ENCODE data around the gene MAML3.

Gene MAML3

GRCh38 chr4:140123666-140124377, 30.2 kb downstream of the MAML3 start:
- no peak for FAIRE-seq

- FAIRE-seq = no peak
These were observed 31.1 kb downstream of the MAML3 start for GRCh38 chr4:140122891-140123290.

GRCh38 chr4:140121646-140122045, 32.3 kb downstream of the MAML3 start:
- no peak for FAIRE-seq

DNA sequence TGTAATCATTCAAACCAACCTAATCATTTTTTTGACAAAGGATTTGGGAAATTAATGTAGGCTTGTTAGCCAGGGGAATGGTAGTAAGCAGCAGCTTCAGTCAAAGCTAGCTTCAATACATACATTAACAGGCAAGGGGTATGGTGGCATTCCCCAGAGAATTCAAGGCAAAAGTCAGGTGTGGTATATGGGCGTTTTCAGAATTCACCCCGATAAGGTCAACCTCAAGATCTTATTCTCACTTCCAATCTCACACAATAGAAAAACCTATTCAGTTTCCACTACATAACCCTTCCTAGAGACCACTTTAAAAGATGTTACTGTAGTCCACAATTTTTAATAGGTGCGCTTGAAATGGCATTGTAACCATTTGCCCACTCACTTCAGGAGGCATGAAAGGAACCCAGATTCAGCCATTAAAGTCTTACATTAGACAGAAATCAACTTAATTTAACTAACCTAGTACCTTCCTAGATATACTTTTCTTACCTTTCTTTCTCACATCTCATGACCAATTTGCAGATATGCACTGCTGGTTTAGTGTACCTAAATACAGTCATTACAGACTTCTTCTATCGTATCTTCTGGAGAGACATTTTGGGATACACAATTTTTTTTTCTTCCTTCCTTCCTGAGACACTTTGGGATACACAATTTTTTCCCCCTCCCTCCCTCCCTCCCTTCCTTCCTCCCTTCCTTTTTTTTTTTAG, 34.9 kb downstream of the MAML3 start:
- no peak for FAIRE-seq

- FAIRE-seq = no peak
These were observed 36.0 kb downstream of the MAML3 start for GRCh38 chr4:140117947-140118346.

- no peak for FAIRE-seq
These were observed 37.4 kb downstream of the MAML3 start for GRCh38 chr4:140116442-140117104.

GRCh38 chr4:140115140-140115539, 38.8 kb downstream of the MAML3 start:
- FAIRE-seq = no peak

DNA sequence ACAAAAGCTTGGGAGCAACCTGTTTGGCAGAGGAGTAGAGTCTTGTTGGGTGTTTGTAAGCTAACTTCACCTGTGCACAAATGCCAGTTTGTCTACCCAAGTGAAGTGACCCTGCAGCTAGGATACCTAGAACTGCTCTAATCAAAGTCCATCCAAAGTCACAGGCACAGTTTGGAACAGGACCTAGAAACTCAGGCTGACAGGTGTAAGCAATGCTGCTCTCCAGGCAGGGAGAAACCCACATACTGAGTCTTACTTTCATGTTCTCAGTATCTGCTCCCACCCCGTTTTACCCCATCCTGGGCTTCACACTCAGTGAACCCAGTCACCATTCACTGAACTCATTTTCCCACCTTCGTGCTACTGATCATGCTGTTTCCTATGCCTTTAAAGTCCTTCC, 40.3 kb downstream of the MAML3 start:
- FAIRE-seq = no peak

- no peak for FAIRE-seq
These were observed 41.4 kb downstream of the MAML3 start for GRCh38 chr4:140112576-140112975.

DNA sequence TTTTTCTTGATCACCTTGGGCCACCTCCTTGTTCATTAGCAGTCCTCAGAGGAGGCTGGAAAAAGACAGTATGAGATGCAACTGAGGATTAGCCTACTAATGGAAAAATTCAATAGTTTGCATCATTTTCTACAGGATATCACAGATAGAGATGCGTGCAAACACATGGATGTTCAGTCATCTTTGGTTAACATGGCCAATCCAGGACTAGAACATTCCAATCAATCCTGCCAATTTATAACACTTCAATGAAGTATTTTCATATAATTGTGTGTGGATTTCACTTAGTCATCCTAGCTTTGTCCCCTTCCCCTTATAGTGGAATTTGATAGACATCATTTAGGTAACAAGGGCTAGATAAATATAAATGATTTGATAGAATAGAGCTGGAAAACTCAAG, 42.7 kb downstream of the MAML3 start:
- no peak for FAIRE-seq

- no peak for FAIRE-seq
These were observed 43.3 kb downstream of the MAML3 start for GRCh38 chr4:140110542-140111215.

DNA sequence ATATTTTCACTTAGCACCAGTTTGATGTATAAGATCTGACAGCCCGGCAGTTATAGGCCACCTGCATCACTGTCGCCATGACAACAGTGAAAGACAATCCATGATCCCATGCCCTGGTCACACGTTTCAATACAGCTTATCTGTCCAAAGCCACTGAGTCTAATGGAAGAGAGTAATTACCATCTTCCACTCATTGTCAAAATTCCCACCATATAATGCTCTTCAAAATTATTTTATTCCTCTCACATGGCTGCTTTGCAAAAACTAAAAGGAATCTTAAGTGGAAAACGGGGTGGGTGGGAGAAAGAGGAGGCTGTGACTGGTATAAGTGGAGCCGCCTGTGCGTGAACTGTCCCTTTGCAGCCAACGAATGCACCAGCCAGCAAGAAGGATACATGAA, 44.2 kb downstream of the MAML3 start:
- FAIRE-seq = no peak

DNA sequence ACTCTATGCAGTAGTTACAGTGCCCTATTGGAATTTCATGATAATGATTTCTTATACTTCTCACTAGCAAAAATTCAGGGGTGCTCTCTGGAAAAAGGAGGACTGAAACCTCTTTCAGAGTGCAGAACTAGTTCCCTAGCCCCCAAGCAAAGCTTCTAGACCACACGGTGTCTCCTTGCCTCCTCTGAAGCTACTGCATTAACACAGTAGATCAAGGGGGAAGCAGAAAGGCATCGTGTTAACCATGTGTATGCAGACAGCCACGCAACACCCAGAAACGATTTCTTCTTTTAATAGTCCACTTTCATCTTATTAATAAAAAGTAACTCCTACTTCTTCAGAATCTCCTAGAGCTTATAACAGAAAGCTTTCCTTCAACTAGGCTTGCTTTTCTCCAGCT, 44.7 kb downstream of the MAML3 start:
- FAIRE-seq = no peak

GRCh38 chr4:140108713-140109230, 45.2 kb downstream of the MAML3 start:
- no peak for FAIRE-seq

GRCh38 chr4:140108243-140108642, 45.7 kb downstream of the MAML3 start:
- no peak for FAIRE-seq

DNA sequence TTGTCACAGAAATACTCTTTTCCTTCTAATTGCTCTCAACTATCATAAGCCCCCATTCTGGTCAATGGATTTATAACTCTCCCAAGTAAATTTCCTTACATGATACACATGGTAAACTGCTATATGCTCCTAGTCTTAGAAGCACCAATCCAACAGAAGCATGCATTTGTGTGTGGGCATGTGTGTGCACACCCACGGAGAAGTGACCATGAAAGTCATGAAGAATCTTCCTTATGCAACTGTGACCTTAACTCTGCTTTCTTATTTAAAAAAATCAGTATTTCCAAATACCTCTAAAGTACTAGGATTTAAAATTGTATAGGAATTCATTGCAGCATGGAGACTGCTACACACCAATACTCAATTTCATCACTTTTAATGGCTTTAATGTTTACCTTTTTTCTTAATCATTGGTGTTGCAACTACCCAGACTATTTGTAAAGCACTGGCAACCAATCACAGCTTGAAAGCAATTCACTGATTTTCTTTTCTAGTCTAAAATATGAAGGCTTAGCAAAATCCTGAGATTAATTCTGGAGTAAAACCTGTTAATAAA, 47.6 kb downstream of the MAML3 start:
- FAIRE-seq = no peak

GRCh38 chr4:140105436-140105835, 48.5 kb downstream of the MAML3 start:
- FAIRE-seq = no peak

DNA sequence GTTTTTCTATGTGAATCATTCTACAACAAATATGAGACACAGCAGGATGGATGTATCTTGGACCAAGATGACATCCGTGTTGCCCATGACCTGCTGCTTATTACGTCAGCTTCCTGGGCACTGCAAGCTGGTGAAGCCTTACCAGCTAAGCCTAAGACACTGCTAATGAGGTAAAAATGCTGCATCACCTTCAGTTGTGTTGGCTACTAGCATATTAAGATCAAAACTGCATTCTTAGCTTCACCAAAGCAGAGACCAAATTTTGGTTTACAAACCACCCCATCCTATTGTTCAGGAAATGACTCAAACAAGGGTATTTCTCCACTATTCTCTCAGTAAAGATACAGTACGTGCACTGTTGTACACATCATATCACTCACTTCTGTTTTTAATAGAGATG, 50.3 kb downstream of the MAML3 start:
- FAIRE-seq = no peak

GRCh38 chr4:140102421-140102820, 51.6 kb downstream of the MAML3 start:
- no peak for FAIRE-seq

DNA sequence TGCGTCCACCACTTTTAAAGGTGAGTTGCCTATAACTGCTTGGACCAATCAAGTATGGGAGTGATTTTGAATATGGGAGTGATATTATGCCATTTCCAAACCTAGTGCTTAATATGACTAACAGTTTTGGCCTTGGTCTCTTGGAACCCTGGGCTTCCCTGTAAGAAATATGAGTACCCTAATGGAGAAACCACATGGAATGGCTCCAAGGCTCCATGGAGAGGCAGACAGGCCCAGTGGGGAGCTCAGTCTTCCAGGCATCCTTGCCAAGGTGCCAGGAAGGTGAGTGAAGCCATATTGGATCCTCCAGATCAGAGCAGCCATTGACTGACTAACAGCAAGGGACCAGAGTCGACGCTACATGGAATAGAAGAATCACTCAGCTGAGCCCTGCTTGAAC, 53.2 kb downstream of the MAML3 start:
- FAIRE-seq = no peak

GRCh38 chr4:140099983-140100382, 54.0 kb downstream of the MAML3 start:
- FAIRE-seq = no peak

GRCh38 chr4:140098455-140099160, 55.4 kb downstream of the MAML3 start:
- no peak for FAIRE-seq

All from TTC549 (cell line).